Natural killer cell (primary cell): ENCODE measurements around the gene PKP1. TPM values are rescaled to one million over a fixed set of nuclear protein-coding genes. Genes with fewer than 3 reads are reported as not detected.
"Not testable (repeated sequence)": the region's sequence is repeated elsewhere in the genome, so short reads cannot be mapped to it uniquely, and the experiment has no call there.

Source experiments
- ATAC-seq, 3 donors: fragments of 150-1000 bp in 2 of 3; fragments of 200-7000 bp in 1 of 3; cut with Tn5 transposase; 1 replicate in 1 of 3; 2 replicates in 2 of 3; pipeline ENCODE4 v1.10.0; 2021; ENCODE audit warnings: mild to moderate bottlenecking in 2 of 3, moderate library complexity in 2 of 3
- DNase-seq, 2 donors: peaks; one replicate each; pipeline versions ENCODE4 v3.0.0 to v3.0.0-alpha.2; 2013 to 2021; ENCODE audit warnings: mixed read lengths in 1 of 2
- H3K27ac ChIP-seq: one replicate; pipeline ENCODE4 v1.5.1; 2013; ENCODE audit warnings: mild to moderate bottlenecking, low read length
- H3K27me3 ChIP-seq: one replicate; pipeline ENCODE4 v1.6.1; 2013; ENCODE audit warnings: low read length; ENCODE audit not compliant: control insufficient read depth, insufficient read depth
- H3K36me3 ChIP-seq: one replicate; pipeline ENCODE4 v1.6.1; 2013; ENCODE audit warnings: low read length; ENCODE audit not compliant: control insufficient read depth, insufficient read depth
- H3K4me1 ChIP-seq: one replicate; pipeline ENCODE4 v1.6.1; 2013; ENCODE audit warnings: low read length; ENCODE audit not compliant: control insufficient read depth, insufficient read depth
- H3K4me3 ChIP-seq: one replicate; pipeline ENCODE4 v1.5.1; 2013; ENCODE audit warnings: low read length
- H3K9me3 ChIP-seq: one replicate; pipeline ENCODE4 v1.6.1; 2013; ENCODE audit warnings: low read length; ENCODE audit not compliant: control insufficient read depth, insufficient read depth
- H3K27ac Mint-ChIP-seq, 2 donors: one replicate each; pipeline ENCODE4 v1.8.0; 2022; ENCODE audit warnings: mild to moderate bottlenecking in 2 of 2, mixed read lengths in 2 of 2, moderate library complexity in 1 of 2
- H3K27me3 Mint-ChIP-seq, 2 donors: one replicate each; pipeline ENCODE4 v1.8.0; 2022; ENCODE audit warnings: low read depth in 2 of 2, mixed read lengths in 2 of 2
- H3K36me3 Mint-ChIP-seq: one replicate; pipeline ENCODE4 v1.8.0; 2022; ENCODE audit warnings: mixed read lengths
- H3K4me1 Mint-ChIP-seq, 2 donors: one replicate each; pipeline ENCODE4 v1.8.0; 2022; ENCODE audit warnings: mixed read lengths in 2 of 2
- H3K4me3 Mint-ChIP-seq: one replicate; pipeline ENCODE4 v1.8.0; 2022; ENCODE audit warnings: mild to moderate bottlenecking, moderate library complexity, mixed read lengths
- H3K9me3 Mint-ChIP-seq, 2 donors: one replicate each; pipeline ENCODE4 v1.8.0; 2022; ENCODE audit warnings: mixed read lengths in 2 of 2
- CTCF ChIP-seq: fragments of 200-600 bp; IDR thresholded peaks from one replicate; pipeline ENCODE4 v1.8.0; 2022; ENCODE audit warnings: antibody characterized with exemption
- WGBS: methylation state at CpG from one replicate; pipeline ENCODE4 v1.1.7; 2013; ENCODE audit warnings: missing lambda C conversion rate; ENCODE audit not compliant: insufficient coverage; 5-methylcytosine and 5-hydroxymethylcytosine counted together
- intact Hi-C: fragments of 100-400 bp; cut with micrococcal nuclease; formaldehyde crosslinking; loops from one replicate; pipeline ENCODE4 v1.14.2; 2022
- total RNA-seq, 4 donors: library from RNA; stranded (reverse); fragments of 120-200 nt in 1 of 4; gene quantifications; one replicate each; pipeline versions ENCODE4 v1.2.3 to v1.2.4, GENCODE V29; 2013 to 2022

PKP1 gene
- not detected for total RNA-seq
- total RNA-seq (2013): not detected

- no peaks in the 10 kb centered on the region for H3K36me3 Mint-ChIP-seq
- peaks cover 29 to 45% of the 10 kb centered on the region in 2 donors for H3K27me3 Mint-ChIP-seq
- ATAC-seq: peak in 1 of 3 donors; percentile 82
- no peaks in the 10 kb centered on the region for H3K9me3 Mint-ChIP-seq
- no peak within 1 kb of the TSS for H3K27ac Mint-ChIP-seq
- H3K27me3 ChIP-seq: peaks cover 2% of the 10 kb centered on the region
- H3K4me3 ChIP-seq: no peak within 1 kb of the TSS
- peaks cover 7% of the 10 kb centered on the region for H3K4me1 ChIP-seq
- peak in 1 of 2 donors; percentile 26 for DNase-seq
- no peak within 1 kb of the TSS for H3K27ac ChIP-seq
- H3K4me3 Mint-ChIP-seq: peak within 1 kb of the TSS; percentile 53
- intact Hi-C loops: no loop called here
- H3K36me3 ChIP-seq: no peaks in the 10 kb centered on the region
- WGBS: 7% methylated on average over 55 of the region's 55 CpGs
- H3K4me1 Mint-ChIP-seq: peaks cover 6% of the 10 kb centered on the region in 2 donors
- TF ChIP-seq CTCF: no peak
- no peaks in the 10 kb centered on the region for H3K9me3 ChIP-seq
Observed at GRCh38 chr1:201282931-201283829, at the start of gene PKP1. Gene PKP1 (plus strand): TSS chr1:201283506. CDS start chr1:201283703, 197 bp downstream.

DNA sequence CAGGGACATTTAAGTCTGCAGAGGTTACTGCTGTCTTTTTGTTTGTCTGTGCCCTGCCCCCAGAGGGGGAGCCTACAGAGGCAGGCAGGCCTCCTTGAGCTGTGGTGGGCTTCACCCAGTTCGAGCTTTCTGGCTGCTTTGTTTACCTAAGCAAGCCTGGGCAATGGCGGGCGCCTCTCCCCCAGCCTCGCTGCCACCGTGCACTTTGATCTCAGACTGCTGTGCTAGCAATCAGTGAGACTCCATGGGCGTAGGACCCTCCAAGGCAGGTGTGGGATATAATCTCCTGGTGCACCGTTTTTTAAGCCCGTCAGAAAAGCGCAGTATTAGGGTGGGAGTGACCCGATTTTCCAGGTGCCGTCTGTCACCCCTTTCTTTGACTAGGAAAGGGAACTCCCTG is 43.7 kb upstream of the PKP1 start:
- H3K36me3 Mint-ChIP-seq, H3K4me3 Mint-ChIP-seq, H3K9me3 Mint-ChIP-seq, ATAC-seq, H3K4me1 Mint-ChIP-seq, H3K36me3 ChIP-seq, H3K4me1 ChIP-seq, H3K9me3 ChIP-seq, H3K27ac ChIP-seq, intact Hi-C loops, DNase-seq, H3K27ac Mint-ChIP-seq, H3K4me3 ChIP-seq: not testable (repeated sequence)
- peaks cover 17% of the 10 kb centered on the region for H3K27me3 ChIP-seq
- H3K27me3 Mint-ChIP-seq: peaks cover 25 to 45% of the 10 kb centered on the region in 2 donors
- WGBS: 76% methylated on average over 10 of the region's 11 CpGs

DNA sequence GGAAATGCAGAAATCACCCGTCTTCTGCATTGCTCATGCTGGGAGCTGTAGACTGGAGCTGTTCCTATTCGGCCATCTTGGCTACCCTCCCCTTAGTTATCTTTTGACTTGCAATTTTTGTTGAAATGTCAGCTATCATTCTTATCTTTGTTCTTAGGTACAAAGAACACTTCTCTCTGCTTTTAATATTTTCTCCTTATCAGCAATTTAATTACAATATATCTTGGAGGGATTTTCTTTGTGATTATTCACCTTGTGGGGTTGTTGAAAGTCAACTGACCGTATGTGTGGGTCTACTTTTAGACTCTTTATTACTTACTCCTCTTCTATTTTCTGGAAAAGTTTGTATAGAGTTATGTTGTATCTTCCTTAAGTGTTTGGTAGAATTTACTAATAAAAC is 43.1 kb upstream of the PKP1 start:
- H3K4me1 ChIP-seq: no peaks in the 10 kb centered on the region
- no CpG with 5 or more reads among the region's 3 CpGs for WGBS
- intact Hi-C loops: no loop called here
- Mint-ChIP-seq H3K27ac (no peak overlapping the region), H3K4me3 (no peak overlapping the region), H3K36me3 (no peaks in the 10 kb centered on the region), H3K4me1 (no peaks in the 10 kb centered on the region), H3K9me3 (no peaks in the 10 kb centered on the region), H3K27me3 (peaks cover 30 to 50% of the 10 kb centered on the region in 2 donors)
- H3K4me3 ChIP-seq: no peak overlapping the region
- ATAC-seq (no peak), DNase-seq (no peak)
- H3K36me3 ChIP-seq: no peaks in the 10 kb centered on the region
- TF ChIP-seq CTCF: no peak
- H3K9me3 ChIP-seq: no peaks in the 10 kb centered on the region
- H3K27me3 ChIP-seq: peaks cover 17% of the 10 kb centered on the region
- H3K27ac ChIP-seq: no peak overlapping the region

DNA sequence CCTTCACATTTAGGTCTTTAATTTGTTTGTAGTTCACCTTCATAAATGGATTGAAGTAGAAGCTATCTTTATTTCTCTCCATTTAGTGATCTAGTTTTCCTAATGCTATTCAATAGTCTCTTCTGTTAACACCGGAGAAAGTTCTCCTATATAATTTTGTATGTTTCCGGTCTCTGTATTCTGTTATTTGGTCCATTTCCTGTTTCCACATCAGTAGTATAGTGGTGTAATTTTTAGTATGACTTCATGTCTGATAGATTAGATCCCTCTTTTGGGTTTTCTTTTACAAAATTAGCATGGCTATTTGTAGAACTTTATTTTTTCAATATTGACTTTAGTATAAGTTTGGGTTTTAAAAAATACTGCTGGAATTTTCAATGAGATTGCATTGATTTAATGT is 41.6 kb upstream of the PKP1 start:
- TF ChIP-seq CTCF: no peak
- H3K4me3 Mint-ChIP-seq: no peak overlapping the region
- intact Hi-C loops: no loop called here
- Histone ChIP-seq H3K36me3 (no peaks in the 10 kb centered on the region), H3K4me1 (no peaks in the 10 kb centered on the region), H3K27me3 (peaks cover 17% of the 10 kb centered on the region), H3K27ac (no peak overlapping the region), H3K4me3 (no peak overlapping the region), H3K9me3 (no peaks in the 10 kb centered on the region)
- H3K27me3 Mint-ChIP-seq: peaks cover 32 to 58% of the 10 kb centered on the region in 2 donors
- H3K36me3 Mint-ChIP-seq: no peaks in the 10 kb centered on the region
- ATAC-seq (no peak), DNase-seq (no peak)
- H3K4me1 Mint-ChIP-seq: no peaks in the 10 kb centered on the region
- no peaks in the 10 kb centered on the region for H3K9me3 Mint-ChIP-seq
- no CpG with 5 or more reads among the region's 2 CpGs for WGBS
- no peak overlapping the region for H3K27ac Mint-ChIP-seq
